Lung (tissue), 12 donors: ENCODE measurements around the gene ASB2. TPM values are rescaled to one million over a fixed set of nuclear protein-coding genes. Genes with fewer than 3 reads are reported as not detected.

Experiments
- ATAC-seq: fragments of 200-7000 bp; cut with Tn5 transposase; one replicate; pipeline ENCODE4 v1.9.1; 2020; ENCODE audit warnings: moderate number of reproducible peaks; ENCODE audit not compliant: insufficient read depth, low FRiP score
- DNase-seq, 3 donors: peaks; one replicate each; pipeline ENCODE4 v3.0.0-alpha.2; 2013 to 2017
- H3K27ac ChIP-seq, 2 donors: one replicate each; pipeline ENCODE4 v1.5.1; 2013; ENCODE audit warnings: mild to moderate bottlenecking in 2 of 2, moderate library complexity in 2 of 2, control low read depth in 1 of 2, inconsistent platforms in 1 of 2, low read depth in 1 of 2, low read length in 1 of 2
- H3K27me3 ChIP-seq, 3 donors: one replicate each; pipeline ENCODE4 v1.5.1; 2013; ENCODE audit warnings: low read length in 2 of 3; ENCODE audit not compliant: control insufficient read depth in 3 of 3, insufficient read depth in 3 of 3
- H3K36me3 ChIP-seq, 4 donors: one replicate each; pipeline ENCODE4 v1.5.1; 2013; ENCODE audit warnings: low read length in 4 of 4, mild to moderate bottlenecking in 1 of 4, moderate library complexity in 1 of 4; ENCODE audit not compliant: control insufficient read depth in 4 of 4, insufficient read depth in 4 of 4
- H3K4me1 ChIP-seq, 5 donors: one replicate each; pipeline ENCODE4 v1.5.1; 2013; ENCODE audit warnings: low read length in 5 of 5, mild to moderate bottlenecking in 2 of 5, moderate library complexity in 1 of 5; ENCODE audit not compliant: control insufficient read depth in 5 of 5, insufficient read depth in 5 of 5
- H3K4me3 ChIP-seq: one replicate; pipeline ENCODE4 v1.5.1; 2013; ENCODE audit warnings: mild to moderate bottlenecking, control low read depth, moderate library complexity
- H3K9ac ChIP-seq, 2 donors: one replicate each; pipeline ENCODE4 v1.5.1; 2013; ENCODE audit warnings: low read length in 2 of 2, control low read depth in 1 of 2; ENCODE audit not compliant: insufficient read depth in 1 of 2
- H3K9me3 ChIP-seq, 4 donors: one replicate each; pipeline ENCODE4 v1.5.1; 2013; ENCODE audit warnings: low read length in 3 of 4, mild to moderate bottlenecking in 1 of 4, moderate library complexity in 1 of 4; ENCODE audit not compliant: control insufficient read depth in 4 of 4, insufficient read depth in 3 of 4
- WGBS, 2 donors: extraction: QIAGEN DNeasy Blood & Tissue Kit; methylation state at CpG; one replicate each; pipeline ENCODE4 v1.1.7; 2013; 5-methylcytosine and 5-hydroxymethylcytosine counted together
- polyA plus RNA-seq, 2 donors: library from polyadenylated mRNA; stranded (reverse); fragments of 200-250 nt; gene quantifications; one replicate each; pipeline ENCODE4 v1.2.1, GENCODE V29; 2013
- total RNA-seq, 2 donors: library from RNA; depleted of rRNA in 1 of 2; stranded (reverse); fragments of >200 nt in 1 of 2; gene quantifications; one replicate each; pipeline ENCODE4 v1.2.1, GENCODE V29; 2014 to 2021
- TF ChIP-seq, protein P1 (sequence below): IDR thresholded peaks from 2 replicates; pipeline ENCODE4 v1.5.1; 2012; ENCODE audit warnings: mild to moderate bottlenecking; ENCODE audit errors: control extremely low read depth, extremely low read depth
- donor health status: control.
- donor health status: control.
- donor health status: Bipolar disorder and iron deficiency.
- donor health status: healthy.
- donor health status: DM: yes; HTN: yes; CAD: no.

The ASB2 gene
- total and polyA plus RNA-seq, 4 donors, result 1.8 to 3.7 (median 2.6) TPM

DNA sequence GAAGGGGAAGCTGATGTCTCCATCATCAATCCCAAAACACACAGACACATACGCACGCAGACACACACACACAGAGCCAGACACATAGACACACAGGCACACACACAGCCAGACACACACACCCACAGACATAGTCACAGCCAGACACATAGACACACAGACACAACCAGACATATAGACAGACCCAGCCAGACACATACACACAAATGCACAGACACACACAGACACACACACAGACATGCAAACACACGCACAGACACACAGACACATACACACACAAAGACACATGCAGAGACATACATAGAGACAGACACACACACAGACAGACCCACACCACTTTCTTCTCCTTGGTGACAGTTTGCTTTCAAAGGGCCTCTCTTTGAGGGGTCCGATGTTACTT is 27.0 kb upstream of the ASB2 start:
- WGBS, 2 donors, result 83 to 87% methylated on average over 4 of the region's 4 CpGs
- ATAC-seq, result no peak
- TF ChIP-seq, protein P1, sequence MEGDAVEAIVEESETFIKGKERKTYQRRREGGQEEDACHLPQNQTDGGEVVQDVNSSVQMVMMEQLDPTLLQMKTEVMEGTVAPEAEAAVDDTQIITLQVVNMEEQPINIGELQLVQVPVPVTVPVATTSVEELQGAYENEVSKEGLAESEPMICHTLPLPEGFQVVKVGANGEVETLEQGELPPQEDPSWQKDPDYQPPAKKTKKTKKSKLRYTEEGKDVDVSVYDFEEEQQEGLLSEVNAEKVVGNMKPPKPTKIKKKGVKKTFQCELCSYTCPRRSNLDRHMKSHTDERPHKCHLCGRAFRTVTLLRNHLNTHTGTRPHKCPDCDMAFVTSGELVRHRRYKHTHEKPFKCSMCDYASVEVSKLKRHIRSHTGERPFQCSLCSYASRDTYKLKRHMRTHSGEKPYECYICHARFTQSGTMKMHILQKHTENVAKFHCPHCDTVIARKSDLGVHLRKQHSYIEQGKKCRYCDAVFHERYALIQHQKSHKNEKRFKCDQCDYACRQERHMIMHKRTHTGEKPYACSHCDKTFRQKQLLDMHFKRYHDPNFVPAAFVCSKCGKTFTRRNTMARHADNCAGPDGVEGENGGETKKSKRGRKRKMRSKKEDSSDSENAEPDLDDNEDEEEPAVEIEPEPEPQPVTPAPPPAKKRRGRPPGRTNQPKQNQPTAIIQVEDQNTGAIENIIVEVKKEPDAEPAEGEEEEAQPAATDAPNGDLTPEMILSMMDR, result no peak

DNA sequence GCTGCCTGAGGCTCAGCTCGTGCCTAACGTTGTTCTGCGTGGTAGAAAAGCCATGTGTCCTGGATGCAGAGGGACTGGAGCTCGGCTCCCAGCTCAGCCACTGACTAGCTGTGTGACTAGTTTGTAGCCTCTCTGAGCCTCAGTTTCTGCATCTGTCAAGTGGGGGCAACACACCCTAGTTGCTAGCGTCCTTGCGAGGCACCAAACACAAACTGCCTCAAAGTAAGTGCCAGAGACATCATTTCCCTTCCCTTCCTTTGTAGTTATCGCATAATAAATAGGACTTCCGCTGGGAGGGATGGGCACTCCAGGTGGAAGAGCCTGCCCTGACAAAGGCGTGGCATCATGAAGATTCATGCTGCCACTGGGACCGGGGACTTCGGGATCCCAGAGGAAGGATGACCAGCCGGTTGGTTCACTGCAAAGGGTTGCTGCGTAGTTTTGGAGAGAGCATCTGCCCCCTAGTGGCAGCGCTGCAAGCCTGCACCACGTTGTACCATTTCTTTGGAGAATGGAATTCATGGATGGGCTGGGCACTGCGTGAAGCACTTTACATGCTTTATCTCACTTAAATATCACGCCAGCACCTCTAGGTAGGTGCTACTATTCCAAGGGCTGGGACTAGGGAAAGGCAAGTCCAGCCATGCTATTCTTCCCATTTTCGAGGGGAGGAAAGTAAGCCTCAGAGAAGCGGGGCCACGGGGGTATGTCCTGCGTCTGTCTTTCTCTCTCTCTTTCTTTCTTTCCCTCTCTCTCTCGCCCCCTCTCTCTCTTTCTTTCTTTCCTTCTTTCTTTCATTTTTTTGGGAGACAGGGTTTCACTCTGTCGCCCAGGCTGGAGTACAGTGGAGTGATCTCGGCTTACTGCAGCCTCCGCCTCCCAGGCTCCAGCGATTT is 25.4 kb upstream of the ASB2 start:
- TF ChIP-seq, protein P1, result peak; percentile 89
- Histone ChIP-seq H3K4me3 (no peak overlapping the region), H3K36me3 (no peaks in the 10 kb centered on the region), H3K9ac (no peak overlapping the region), H3K27me3 (peaks cover 0 to 3% (median 0%) of the 10 kb centered on the region in 3 donors), H3K9me3 (no peaks in the 10 kb centered on the region), H3K27ac (no peak overlapping the region), H3K4me1 (peaks cover 0 to 2% (median 1%) of the 10 kb centered on the region in 5 donors)
- WGBS, 2 donors, result 37 to 43% methylated on average over 26 of the region's 26 CpGs
- DNase-seq, result peak; percentile 57 to 75 (median 68)
- peak; percentile 80 for ATAC-seq

More for the DNA sequence above, 27.0 kb upstream of the ASB2 start:
- Histone ChIP-seq H3K27me3 (peaks cover 0 to 3% (median 0%) of the 10 kb centered on the region in 3 donors), H3K36me3 (no peaks in the 10 kb centered on the region), H3K4me1 (peaks cover 0 to 2% (median 0%) of the 10 kb centered on the region in 5 donors), H3K9ac (no peak overlapping the region), H3K27ac (no peak overlapping the region), H3K4me3 (peak overlapping the region; percentile 5), H3K9me3 (no peaks in the 10 kb centered on the region)
- no peak for DNase-seq

DNA sequence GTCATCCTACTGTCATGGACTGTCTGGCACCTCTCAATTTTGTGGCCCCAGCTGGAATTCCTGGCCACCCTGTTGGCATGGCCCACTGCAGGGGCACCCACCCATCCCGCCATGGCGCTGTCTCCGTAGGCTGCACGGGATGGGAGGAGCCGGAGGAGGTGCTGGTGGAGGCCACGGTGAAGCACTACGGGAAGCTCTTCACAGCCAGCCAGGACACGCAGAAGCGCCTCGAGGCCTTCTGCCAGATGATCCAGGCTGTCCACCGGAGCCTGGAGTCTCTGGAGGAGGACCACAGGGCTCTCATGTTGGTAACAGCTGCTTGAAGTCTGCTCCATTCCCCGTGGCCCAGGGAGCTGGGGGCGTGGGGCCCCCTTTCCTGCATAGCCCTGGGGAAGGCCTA is 24.6 kb upstream of the ASB2 start:
- H3K4me1 ChIP-seq, result peaks cover 0 to 4% (median 2%) of the 10 kb centered on the region in 5 donors

More for the DNA sequence above, 24.6 kb upstream of the ASB2 start:
- H3K36me3 ChIP-seq, result no peaks in the 10 kb centered on the region
- no peak overlapping the region for H3K9ac ChIP-seq
- no peaks in the 10 kb centered on the region for H3K9me3 ChIP-seq
- no peak overlapping the region for H3K27ac ChIP-seq
- peaks cover 0 to 3% (median 3%) of the 10 kb centered on the region in 3 donors for H3K27me3 ChIP-seq
- ATAC-seq (no peak), DNase-seq (no peak)
- H3K4me3 ChIP-seq, result no peak overlapping the region
- WGBS, 2 donors, result 69 to 84% methylated on average over 13 of the region's 13 CpGs
- TF ChIP-seq, protein P1, result no peak
